Naive thymus-derived CD8-positive, alpha-beta T cell (primary cell): ENCODE measurements around the gene EID3. TPM values are rescaled to one million over a fixed set of nuclear protein-coding genes. Genes with fewer than 3 reads are reported as not detected.

Source experiments
- ATAC-seq, 2 donors: fragments of 150-1000 bp; cut with Tn5 transposase in 1 of 2; sonication (Bioruptor Pico), chemical (Tn5 transposase) in 1 of 2; 1 replicate in 1 of 2; 2 replicates in 1 of 2; pipeline ENCODE4 v1.10.0; 2021; ENCODE audit warnings: mild to moderate bottlenecking in 2 of 2, moderate library complexity in 2 of 2
- POLR2A ChIA-PET: fragments of 350-600 bp; sonication (Branson Sonifier 250); formaldehyde crosslinking; loops from one replicate; lab custom pipeline; 2021; ENCODE audit warnings: antibody characterized with exemption; lab: Charles Lee
- DNase-seq, 10 donors: peaks; one replicate each; pipeline versions ENCODE4 v3.0.0 to v3.0.0-alpha.2; 2020 to 2022
- H3K27ac Mint-ChIP-seq, 10 donors: one replicate each; pipeline ENCODE4 v1.8.0; 2020 to 2022; ENCODE audit warnings: mild to moderate bottlenecking in 10 of 10, mixed read lengths in 10 of 10, moderate library complexity in 4 of 10, inconsistent platforms in 1 of 10
- H3K27me3 Mint-ChIP-seq, 5 donors: one replicate each; pipeline ENCODE4 v1.8.0; 2021 to 2022; ENCODE audit warnings: mixed read lengths in 5 of 5
- H3K36me3 Mint-ChIP-seq, 3 donors: one replicate each; pipeline ENCODE4 v1.8.0; 2020 to 2022; ENCODE audit warnings: mixed read lengths in 3 of 3, mild to moderate bottlenecking in 2 of 3, inconsistent platforms in 1 of 3
- H3K4me1 Mint-ChIP-seq, 4 donors: one replicate each; pipeline ENCODE4 v1.8.0; 2021 to 2022; ENCODE audit warnings: mixed read lengths in 4 of 4
- H3K4me3 Mint-ChIP-seq, 10 donors: one replicate each; pipeline ENCODE4 v1.8.0; 2020 to 2022; ENCODE audit warnings: mild to moderate bottlenecking in 10 of 10, mixed read lengths in 10 of 10, moderate library complexity in 6 of 10, inconsistent platforms in 1 of 10
- H3K9me3 Mint-ChIP-seq, 9 donors: one replicate each; pipeline ENCODE4 v1.8.0; 2020 to 2022; ENCODE audit warnings: mixed read lengths in 9 of 9, mild to moderate bottlenecking in 3 of 9, inconsistent platforms in 1 of 9, moderate library complexity in 1 of 9
- polyA plus RNA-seq, 3 donors: library from polyadenylated mRNA; unstranded; fragments of 300-500 nt; fragmentation: Illumina TruSeq; gene quantifications; one replicate each; pipeline ENCODE4 v1.2.3, GENCODE V29; 2021
- total RNA-seq, 8 experiments: library from RNA in 2 of 8; stranded (reverse) in 2 of 8; gene quantifications; one replicate each; pipeline ENCODE4 v1.2.3 and lab custom pipeline; 2021 to 2026

Gene EID3
- total and polyA plus RNA-seq, 5 experiments from 2014 or later = 10.1 to 13.6 (median 10.8) TPM

DNA sequence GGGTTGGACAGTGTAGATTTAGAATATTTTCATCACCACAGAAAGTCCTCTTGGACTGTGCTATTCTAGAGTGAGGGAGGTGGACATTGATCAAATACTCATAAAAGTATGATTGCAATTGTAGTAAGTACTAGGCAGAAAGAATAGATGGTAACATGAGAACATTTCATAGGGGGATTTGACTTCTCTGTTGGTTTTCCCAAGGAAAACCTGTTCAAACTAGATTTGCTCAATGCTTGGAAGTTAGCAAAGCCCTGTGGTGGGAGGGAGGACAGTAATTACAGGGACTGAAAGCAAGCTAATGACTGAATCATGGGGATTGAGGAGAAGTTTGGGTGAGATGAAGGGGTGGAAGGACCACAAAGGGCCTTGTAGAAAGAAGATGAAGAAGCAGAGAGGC lies 24.4 kb upstream of the EID3 start:
- DNase-seq (no peak), ATAC-seq (no peak)

DNA sequence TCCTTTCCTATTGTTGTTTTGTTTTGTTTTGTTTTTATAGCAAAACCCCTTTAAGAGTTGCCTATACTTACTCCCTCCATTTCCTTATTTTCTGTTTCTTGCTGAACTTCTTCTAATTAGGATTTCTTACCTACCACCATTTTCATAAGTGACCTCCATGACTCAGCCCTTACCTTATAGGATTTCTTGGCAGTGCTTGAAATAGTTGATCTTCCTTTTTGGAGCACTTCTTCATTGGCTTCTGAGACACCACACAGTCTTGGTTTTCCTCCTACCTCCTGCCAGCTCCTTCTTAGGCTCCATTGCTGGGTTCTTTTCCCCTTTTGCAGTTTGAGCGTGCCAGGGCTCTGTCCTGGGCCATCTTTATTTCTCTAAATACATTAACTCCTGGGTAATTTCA lies 23.4 kb upstream of the EID3 start:
- POLR2A ChIA-PET = interaction anchor here (0.6 kb wide), 1 partner anchor 9 kb away, joined by 3 read pairs; no protein-coding TSS in a partner anchor
- Mint-ChIP-seq H3K27ac (peak overlapping the region in 1 of 10 donors; percentile 0), H3K9me3 (no peaks in the 10 kb centered on the region), H3K4me3 (no peak overlapping the region), H3K4me1 (peaks cover 4 to 12% (median 8%) of the 10 kb centered on the region in 4 donors), H3K36me3 (peaks cover 0 to 2% (median 0%) of the 10 kb centered on the region in 3 donors), H3K27me3 (peaks cover 3 to 12% (median 8%) of the 10 kb centered on the region in 5 donors)
- no peak for DNase-seq
- no peak for ATAC-seq

More for the DNA sequence above, 24.4 kb upstream of the EID3 start:
- Mint-ChIP-seq H3K4me1 (peaks cover 4 to 12% (median 8%) of the 10 kb centered on the region in 4 donors), H3K4me3 (no peak overlapping the region), H3K27ac (no peak overlapping the region), H3K27me3 (peaks cover 3 to 12% (median 8%) of the 10 kb centered on the region in 5 donors), H3K9me3 (no peaks in the 10 kb centered on the region), H3K36me3 (peaks cover 0 to 2% (median 0%) of the 10 kb centered on the region in 3 donors)
- POLR2A ChIA-PET = no interaction called here

DNA sequence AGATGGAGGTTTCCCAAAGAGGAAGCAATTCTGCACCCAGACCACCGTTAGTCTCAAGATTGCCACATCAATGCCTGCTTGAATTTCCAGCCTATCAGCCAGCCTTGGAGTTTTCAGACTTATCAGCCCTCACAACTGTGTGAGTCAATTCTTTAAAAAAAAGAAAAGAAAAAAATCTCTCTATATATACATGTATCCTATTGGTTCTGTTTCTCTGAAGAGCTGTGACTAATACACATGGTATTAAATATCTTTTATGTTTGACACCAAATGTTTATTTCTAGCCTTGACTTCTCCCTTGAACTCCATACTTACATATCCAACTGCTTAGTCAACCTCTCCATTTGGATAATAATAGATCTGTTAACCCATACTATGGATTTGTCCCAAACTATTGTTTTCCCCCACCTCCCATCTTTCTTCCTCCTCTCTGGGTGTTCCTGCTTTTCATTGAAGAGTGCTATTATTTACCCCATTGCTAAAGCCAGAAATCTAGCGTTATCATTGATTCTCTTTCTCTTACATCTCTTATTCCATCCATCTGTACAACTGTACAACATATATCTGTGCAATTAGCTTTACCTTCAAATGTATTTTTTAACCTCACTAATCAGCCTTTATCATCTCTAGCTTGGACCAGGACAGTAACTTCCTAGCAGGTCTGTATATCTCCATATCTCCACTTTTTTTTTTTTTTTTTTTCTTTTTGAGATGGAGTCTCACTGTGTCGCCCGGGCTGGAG lies 22.7 kb upstream of the EID3 start:
- no peak for DNase-seq
- Mint-ChIP-seq H3K4me1 (peaks cover 2 to 14% (median 6%) of the 10 kb centered on the region in 4 donors), H3K36me3 (peaks cover 0 to 2% (median 0%) of the 10 kb centered on the region in 3 donors), H3K4me3 (no peak overlapping the region), H3K9me3 (no peaks in the 10 kb centered on the region), H3K27me3 (peaks cover 3 to 12% (median 8%) of the 10 kb centered on the region in 5 donors), H3K27ac (no peak overlapping the region)
- no peak for ATAC-seq
- POLR2A ChIA-PET = no interaction called here

DNA sequence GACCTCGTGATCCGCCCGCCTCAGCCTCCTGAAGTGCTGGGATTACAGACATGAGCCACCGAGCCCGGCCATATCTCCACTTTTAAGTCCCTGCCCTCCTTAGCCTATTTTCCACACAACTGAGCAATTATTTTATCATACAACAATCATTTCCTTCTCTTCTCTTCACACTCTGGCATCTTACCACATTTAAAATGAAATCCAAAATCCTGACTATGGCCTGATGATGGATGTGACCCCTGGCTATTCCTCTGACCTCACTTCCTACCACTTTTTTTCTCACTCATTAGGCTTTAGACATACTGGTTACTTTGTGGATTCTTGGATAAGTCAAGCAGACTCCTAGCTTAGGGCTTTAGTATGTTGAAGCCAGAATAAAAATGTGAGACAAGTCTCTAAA lies 21.9 kb upstream of the EID3 start:
- DNase-seq = no peak
- no peak overlapping the region for H3K27ac Mint-ChIP-seq
- POLR2A ChIA-PET = no interaction called here
- H3K36me3 Mint-ChIP-seq = peaks cover 0 to 2% (median 0%) of the 10 kb centered on the region in 3 donors
- H3K4me1 Mint-ChIP-seq = peaks cover under 1 to 14% (median 5%) of the 10 kb centered on the region in 4 donors
- no peak for ATAC-seq
- H3K9me3 Mint-ChIP-seq = no peaks in the 10 kb centered on the region
- no peak overlapping the region for H3K4me3 Mint-ChIP-seq
- H3K27me3 Mint-ChIP-seq = peaks cover 3 to 12% (median 8%) of the 10 kb centered on the region in 5 donors

DNA sequence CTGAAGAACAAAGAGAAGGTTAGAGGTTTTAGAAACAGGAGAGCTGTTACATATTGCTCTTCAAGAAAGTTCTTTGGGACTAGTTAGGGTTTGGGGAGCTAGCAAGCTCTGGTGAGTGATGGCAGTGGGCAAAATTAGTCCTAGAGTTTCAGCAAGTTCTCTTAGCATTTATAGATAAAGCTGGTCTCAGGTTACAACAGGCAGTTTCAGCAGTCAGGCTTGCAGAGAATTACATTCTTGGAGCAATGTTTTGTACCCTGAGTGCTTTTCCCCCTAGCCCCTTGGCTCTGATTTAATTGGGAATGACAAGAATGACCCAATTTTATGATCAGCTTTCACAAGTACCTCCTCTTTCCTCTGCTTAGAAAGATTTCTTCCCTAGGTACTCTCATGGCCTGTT lies 21.4 kb upstream of the EID3 start:
- H3K4me1 Mint-ChIP-seq = peaks cover 6 to 16% (median 9%) of the 10 kb centered on the region in 4 donors
- H3K36me3 Mint-ChIP-seq = peaks cover 0 to 2% (median 0%) of the 10 kb centered on the region in 3 donors
- POLR2A ChIA-PET = no interaction called here
- no peak for ATAC-seq
- peaks cover 3 to 12% (median 8%) of the 10 kb centered on the region in 5 donors for H3K27me3 Mint-ChIP-seq
- H3K9me3 Mint-ChIP-seq = no peaks in the 10 kb centered on the region
- no peak overlapping the region for H3K27ac Mint-ChIP-seq
- DNase-seq = no peak
- no peak overlapping the region for H3K4me3 Mint-ChIP-seq

DNA sequence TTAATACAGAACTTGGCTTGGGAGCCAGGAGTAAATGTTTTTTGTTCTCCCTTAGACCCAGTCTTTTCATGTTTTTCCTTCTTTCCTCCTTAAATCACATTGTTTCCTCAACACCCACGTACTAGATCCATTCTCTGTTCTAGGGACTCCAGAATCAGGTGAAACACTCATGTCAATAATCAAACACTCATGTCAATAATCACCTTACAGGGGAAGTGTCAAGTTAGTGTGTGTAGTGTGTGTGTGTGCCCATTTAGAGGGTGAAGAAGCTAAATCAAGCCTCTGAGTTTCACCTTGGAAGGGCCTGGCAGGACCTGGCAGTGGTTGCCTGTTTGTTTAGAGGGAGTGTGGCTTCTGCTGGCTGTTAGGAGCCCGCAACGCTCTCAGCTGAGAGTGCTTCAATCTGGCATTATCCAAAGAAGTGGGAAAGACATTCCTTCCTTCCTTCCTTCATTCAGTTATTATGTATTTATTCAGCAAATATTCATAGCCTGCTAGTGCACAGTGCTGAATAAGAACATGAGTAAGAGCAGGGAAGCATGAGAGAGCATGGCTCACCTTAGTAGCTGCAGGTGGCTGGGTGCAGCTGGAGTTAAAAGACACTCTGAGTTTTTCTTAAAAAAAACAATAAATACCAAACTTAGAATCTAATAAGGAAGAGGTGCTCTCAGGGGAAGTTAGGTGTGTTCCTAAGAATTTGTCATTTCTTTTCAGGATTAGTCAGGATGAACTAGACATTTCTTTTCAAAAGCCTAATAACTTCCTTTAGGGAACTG lies 17.6 kb upstream of the EID3 start:
- POLR2A ChIA-PET = interaction anchor here (3.6 kb wide), 1 partner anchor 16 kb away, joined by 56 read pairs; the partner anchor contains the start of gene EID3
- ATAC-seq = no peak

DNA sequence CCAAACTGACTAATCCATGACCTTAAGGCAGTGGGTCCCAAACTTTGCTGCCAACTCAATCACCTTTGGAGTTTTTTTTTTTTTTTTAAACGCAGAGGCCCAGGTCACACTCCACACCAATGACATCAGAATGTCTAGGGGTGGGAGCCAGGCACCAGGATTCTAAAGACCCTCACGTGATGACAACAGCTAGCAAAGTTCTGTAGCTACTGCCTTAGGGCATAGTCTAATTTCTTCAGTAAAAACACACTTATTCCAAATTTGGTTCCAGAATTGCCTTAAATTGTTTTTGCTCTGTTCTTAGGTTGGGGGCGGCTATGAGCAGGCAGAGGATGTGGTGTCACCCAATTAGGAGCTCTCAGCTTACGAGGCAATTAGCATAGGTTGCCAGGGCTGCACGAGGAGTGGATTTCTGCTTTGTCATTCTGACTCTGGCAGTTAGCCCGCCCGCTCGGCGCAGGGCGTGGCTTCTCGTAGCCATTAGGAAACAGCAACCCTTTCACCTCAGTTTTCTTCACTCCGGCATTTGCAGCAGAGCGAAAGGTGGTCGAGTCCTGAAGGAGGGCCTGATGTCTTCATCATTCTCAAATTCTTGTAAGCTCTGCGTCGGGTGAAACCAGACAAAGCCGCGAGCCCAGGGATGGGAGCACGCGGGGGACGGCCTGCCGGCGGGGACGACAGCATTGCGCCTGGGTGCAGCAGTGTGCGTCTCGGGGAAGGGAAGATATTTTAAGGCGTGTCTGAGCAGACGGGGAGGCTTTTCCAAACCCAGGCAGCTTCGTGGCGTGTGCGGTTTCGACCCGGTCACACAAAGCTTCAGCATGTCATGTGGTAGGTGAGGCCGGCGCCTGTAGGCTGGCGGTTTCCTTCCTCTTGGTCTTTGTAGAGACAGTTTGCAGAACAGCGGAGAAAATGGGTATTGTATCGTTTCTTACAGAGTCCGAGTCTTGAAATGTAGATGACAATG lies 16.7 kb upstream of the EID3 start:
- peak overlapping the region; percentile 94 to 99 (median 98) for H3K4me3 Mint-ChIP-seq
- no peaks in the 10 kb centered on the region for H3K9me3 Mint-ChIP-seq
- ATAC-seq (peak; percentile 86 to 88), DNase-seq (peak; percentile 72 to 93 (median 86))
- POLR2A ChIA-PET = interaction anchor here (0.7 to 3.6 kb wide), 6 partner anchors 11 to 149 kb away, joined by 3 to 56 read pairs (median 6); partner anchors contain the start of genes EID3, NFYB and TXNRD1
- H3K27me3 Mint-ChIP-seq = peaks cover 0 to 3% (median 0%) of the 10 kb centered on the region in 5 donors
- H3K27ac Mint-ChIP-seq = peak overlapping the region; percentile 87 to 96 (median 95)
- peaks cover 17 to 40% (median 32%) of the 10 kb centered on the region in 4 donors for H3K4me1 Mint-ChIP-seq
- peaks cover 0 to 4% (median 3%) of the 10 kb centered on the region in 3 donors for H3K36me3 Mint-ChIP-seq

More for the DNA sequence above, 17.6 kb upstream of the EID3 start:
- DNase-seq = no peak
- Mint-ChIP-seq H3K4me3 (peak overlapping the region in 8 of 10 donors; percentile 96 to 99 (median 99)), H3K27ac (peak overlapping the region in 9 of 10 donors; percentile 36 to 96 (median 94)), H3K36me3 (no peaks in the 10 kb centered on the region), H3K27me3 (peaks cover 2 to 12% (median 3%) of the 10 kb centered on the region in 5 donors), H3K4me1 (peaks cover 17 to 40% (median 32%) of the 10 kb centered on the region in 4 donors), H3K9me3 (no peaks in the 10 kb centered on the region)

DNA sequence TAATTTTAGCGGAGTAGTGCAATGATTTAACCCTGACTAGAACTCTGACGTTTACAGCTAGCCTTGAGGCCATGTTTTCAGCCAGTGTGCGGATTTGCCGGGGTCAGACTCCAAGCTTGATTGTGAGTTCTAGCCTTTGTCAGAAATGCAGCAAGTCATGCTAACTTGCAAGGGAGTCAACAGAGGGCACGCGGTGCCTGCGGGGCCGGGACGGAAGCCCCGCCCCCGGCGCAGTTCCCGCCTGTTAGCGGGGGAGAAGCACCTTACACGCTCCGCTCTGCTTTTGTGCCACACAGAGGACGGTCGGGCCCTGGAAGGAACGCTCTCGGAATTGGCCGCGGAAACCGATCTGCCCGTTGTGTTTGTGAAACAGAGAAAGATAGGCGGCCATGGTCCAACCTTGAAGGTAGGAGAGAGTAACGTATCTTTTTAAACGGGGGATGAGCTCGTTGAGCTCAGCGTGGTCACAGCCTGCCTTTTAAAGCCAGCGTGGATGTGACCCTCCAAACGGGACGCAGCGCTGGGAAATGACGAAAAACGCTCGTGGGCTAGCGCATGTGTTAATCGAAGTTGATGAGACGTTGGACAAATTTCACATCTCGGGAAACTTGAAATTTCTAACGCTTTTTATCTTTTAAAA lies 14.8 kb upstream of the EID3 start:
- peak overlapping the region; percentile 87 to 98 (median 96) for H3K27ac Mint-ChIP-seq
- DNase-seq (peak; percentile 73 to 90 (median 83)), ATAC-seq (peak; percentile 79 to 80)
- H3K4me1 Mint-ChIP-seq = peaks cover 20 to 40% (median 38%) of the 10 kb centered on the region in 4 donors
- peak overlapping the region; percentile 94 to 99 (median 98) for H3K4me3 Mint-ChIP-seq
- H3K27me3 Mint-ChIP-seq = no peaks in the 10 kb centered on the region
- H3K36me3 Mint-ChIP-seq = peaks cover 0 to 22% (median 10%) of the 10 kb centered on the region in 3 donors
- POLR2A ChIA-PET = interaction anchor here (0.6 to 3.6 kb wide), 10 partner anchors 9 to 359 kb away, joined by 3 to 56 read pairs (median 4); partner anchors contain the start of genes EID3, HSP90B1 and NFYB
- H3K9me3 Mint-ChIP-seq = no peaks in the 10 kb centered on the region

DNA sequence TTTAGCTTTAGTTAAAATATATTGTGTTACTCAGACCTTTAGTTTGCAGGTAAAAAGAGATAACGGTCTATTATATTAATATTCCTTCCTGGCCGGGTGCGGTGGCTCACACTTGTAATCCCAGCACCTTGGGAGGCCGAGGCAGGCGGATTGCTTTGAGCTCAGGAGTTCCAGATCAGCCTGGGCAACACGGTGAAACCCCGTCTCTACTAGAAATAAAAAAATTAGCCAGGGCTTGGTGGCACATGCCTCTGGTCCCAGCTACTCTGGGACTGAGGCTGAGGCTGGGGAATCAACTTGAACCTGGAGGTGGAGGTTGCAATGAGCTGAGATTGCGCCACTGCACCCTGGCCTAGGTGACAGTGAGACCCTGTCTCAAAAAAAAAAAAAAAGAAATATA lies 13.2 kb upstream of the EID3 start:
- H3K27me3 Mint-ChIP-seq = no peaks in the 10 kb centered on the region
- ATAC-seq (no peak), DNase-seq (no peak)
- H3K9me3 Mint-ChIP-seq = no peaks in the 10 kb centered on the region
- peaks cover 0 to 35% (median 10%) of the 10 kb centered on the region in 3 donors for H3K36me3 Mint-ChIP-seq
- POLR2A ChIA-PET = interaction anchor here (1.2 kb wide), 1 partner anchor 13 kb away, joined by 3 read pairs; the partner anchor contains the start of gene EID3
- H3K4me3 Mint-ChIP-seq = no peak overlapping the region
- H3K4me1 Mint-ChIP-seq = peaks cover 22 to 48% (median 43%) of the 10 kb centered on the region in 4 donors
- no peak overlapping the region for H3K27ac Mint-ChIP-seq

DNA sequence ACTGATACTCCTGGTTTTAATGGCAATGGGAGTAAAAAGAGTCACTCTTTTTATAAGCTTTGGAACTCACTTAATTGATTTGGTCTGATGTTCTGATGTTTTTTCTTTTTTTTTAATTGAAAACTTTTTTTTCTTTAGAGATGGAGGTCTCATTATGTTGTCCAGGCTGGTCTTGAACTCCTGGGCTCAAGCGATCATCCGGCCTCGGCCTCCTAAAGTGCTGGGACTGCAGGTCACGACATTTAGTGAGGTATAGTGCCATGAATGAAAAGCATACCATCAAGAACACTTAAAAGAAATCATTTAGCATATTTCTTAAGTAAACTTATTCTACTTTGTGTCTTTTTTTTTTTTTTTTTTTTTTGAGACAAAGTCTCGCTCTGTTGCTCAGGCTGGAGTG lies 12.7 kb upstream of the EID3 start:
- Mint-ChIP-seq H3K9me3 (no peaks in the 10 kb centered on the region), H3K27me3 (no peaks in the 10 kb centered on the region), H3K27ac (peak overlapping the region in 1 of 10 donors; percentile 27), H3K36me3 (peaks cover 0 to 40% (median 10%) of the 10 kb centered on the region in 3 donors), H3K4me1 (peaks cover 27 to 49% (median 48%) of the 10 kb centered on the region in 4 donors), H3K4me3 (peak overlapping the region in 1 of 10 donors; percentile 12)
- ATAC-seq (no peak), DNase-seq (no peak)
- POLR2A ChIA-PET = interaction anchor here (0.7 kb wide), 1 partner anchor 50 kb away, joined by 4 read pairs; no protein-coding TSS in a partner anchor
